ENCODE results near the gene PRKCE. TPM values are rescaled to one million over a fixed set of nuclear protein-coding genes. Genes with fewer than 3 reads are reported as not detected.

The PRKCE gene
- total and polyA plus RNA-seq, 2 experiments from 2014 or later: 9.6 to 11.9 TPM

DNA sequence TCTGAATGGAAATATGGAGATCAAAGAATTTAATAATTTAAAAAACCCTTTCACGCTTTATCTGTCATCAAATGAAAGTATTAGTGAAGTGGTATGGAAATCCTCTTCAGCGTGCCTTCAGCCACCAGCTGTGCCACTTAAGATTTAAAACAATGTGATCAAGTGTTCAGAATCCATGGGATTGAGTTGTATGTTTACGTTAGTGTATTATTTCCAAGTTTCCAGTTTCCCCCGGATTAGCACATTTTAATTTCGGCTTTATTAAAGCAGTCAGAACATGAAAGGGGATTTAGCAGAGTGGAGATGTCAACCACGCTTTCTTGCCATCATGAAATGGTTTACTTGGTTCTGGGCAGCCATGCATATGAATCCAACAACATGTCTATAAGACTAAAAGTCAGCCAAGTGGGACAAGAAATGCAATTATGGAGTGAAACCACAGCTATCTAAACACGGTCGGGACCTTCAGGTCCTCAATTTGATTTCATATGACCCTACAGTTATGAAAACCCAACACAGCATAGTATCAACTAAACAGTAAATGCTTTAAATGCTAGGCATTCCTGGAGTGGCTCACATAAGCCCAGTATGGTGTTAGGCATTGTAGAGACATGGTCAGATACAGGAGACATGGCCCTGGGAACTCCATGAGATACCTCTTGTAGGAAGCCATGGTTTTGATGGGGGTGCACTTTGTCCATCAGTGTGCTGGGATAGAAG lies 420.8 kb downstream of the PRKCE start:
- Histone ChIP-seq H3K4me2 (no peak overlapping the region), H3K4me1 (ENCODE audit: insufficient read depth) (peaks cover 5% of the 10 kb centered on the region), H3K4me3 (no peak overlapping the region), H3K27ac (no peak overlapping the region), H4K20me1 (ENCODE audit: insufficient read depth, poor library complexity, severe bottlenecking) (no peaks in the 10 kb centered on the region), H3K79me2 (no peaks in the 10 kb centered on the region), H3K36me3 (replicated peaks; ENCODE audit: insufficient read depth, low read depth) (no peaks in the 10 kb centered on the region), H3K27me3 (no peaks in the 10 kb centered on the region), H3K9me2 (replicated peaks; ENCODE audit: insufficient read depth) (no peaks in the 10 kb centered on the region), H3K9me3 (ENCODE audit: low read depth) (no peaks in the 10 kb centered on the region), H2AFZ (no peak overlapping the region)
- DNase-seq (ENCODE audit: low spot score): no peak
- TF ChIP-seq EZH2 (IDR thresholded peaks at IDR 0.05; ENCODE audit: borderline replicate concordance) (no peak), EZH2phosphoT487 (IDR thresholded peaks at IDR 0.05; ENCODE audit: low read depth, severe bottlenecking, unreplicated experiment) (no peak)
- TF ChIP-seq, protein P1, sequence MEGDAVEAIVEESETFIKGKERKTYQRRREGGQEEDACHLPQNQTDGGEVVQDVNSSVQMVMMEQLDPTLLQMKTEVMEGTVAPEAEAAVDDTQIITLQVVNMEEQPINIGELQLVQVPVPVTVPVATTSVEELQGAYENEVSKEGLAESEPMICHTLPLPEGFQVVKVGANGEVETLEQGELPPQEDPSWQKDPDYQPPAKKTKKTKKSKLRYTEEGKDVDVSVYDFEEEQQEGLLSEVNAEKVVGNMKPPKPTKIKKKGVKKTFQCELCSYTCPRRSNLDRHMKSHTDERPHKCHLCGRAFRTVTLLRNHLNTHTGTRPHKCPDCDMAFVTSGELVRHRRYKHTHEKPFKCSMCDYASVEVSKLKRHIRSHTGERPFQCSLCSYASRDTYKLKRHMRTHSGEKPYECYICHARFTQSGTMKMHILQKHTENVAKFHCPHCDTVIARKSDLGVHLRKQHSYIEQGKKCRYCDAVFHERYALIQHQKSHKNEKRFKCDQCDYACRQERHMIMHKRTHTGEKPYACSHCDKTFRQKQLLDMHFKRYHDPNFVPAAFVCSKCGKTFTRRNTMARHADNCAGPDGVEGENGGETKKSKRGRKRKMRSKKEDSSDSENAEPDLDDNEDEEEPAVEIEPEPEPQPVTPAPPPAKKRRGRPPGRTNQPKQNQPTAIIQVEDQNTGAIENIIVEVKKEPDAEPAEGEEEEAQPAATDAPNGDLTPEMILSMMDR (IDR thresholded peaks at IDR 0.05; ENCODE audit: poor library complexity): no peak
- WGBS (ENCODE audit: low lambda C conversion rate, missing lambda C conversion rate): 87% methylated on average over 8 of the region's 8 CpGs

DNA sequence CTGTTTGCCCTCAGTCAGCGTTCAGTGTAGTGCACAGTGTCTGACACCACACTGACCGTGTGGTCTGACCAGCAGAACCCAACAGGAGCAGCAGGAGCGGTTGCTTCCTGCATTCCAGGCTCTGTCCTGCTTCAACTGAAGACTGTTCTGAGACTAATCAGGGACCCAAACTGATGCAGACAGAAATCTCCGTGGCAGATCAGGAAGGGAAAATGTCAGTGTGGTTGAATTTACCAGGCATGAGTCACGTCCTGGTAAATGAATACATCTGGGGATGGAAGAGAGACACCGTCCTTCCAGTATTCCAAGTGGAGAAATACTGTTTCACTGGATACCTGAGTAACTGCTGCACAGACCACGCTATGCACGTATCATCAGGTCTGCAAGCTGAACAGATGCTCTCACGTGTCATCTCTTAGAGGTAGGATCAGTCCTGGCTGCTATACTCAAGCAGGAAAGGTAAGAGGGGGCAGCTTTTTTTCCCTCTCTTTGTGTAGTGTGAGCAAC lies 422.1 kb downstream of the PRKCE start:
- Histone ChIP-seq H3K36me3 (replicated peaks; ENCODE audit: insufficient read depth, low read depth) (no peaks in the 10 kb centered on the region), H3K9me3 (ENCODE audit: low read depth) (no peaks in the 10 kb centered on the region), H3K4me1 (ENCODE audit: insufficient read depth) (peaks cover 5% of the 10 kb centered on the region), H3K79me2 (no peaks in the 10 kb centered on the region), H2AFZ (no peak overlapping the region), H3K27me3 (no peaks in the 10 kb centered on the region), H3K9me2 (replicated peaks; ENCODE audit: insufficient read depth) (no peaks in the 10 kb centered on the region), H3K27ac (peak overlapping the region; percentile 63), H3K4me3 (no peak overlapping the region), H3K4me2 (peak overlapping the region; percentile 42), H4K20me1 (ENCODE audit: insufficient read depth, poor library complexity, severe bottlenecking) (no peaks in the 10 kb centered on the region)
- DNase-seq (ENCODE audit: low spot score): peak; percentile 41
- WGBS (ENCODE audit: low lambda C conversion rate, missing lambda C conversion rate): 23% methylated on average over 9 of the region's 9 CpGs
- TF ChIP-seq EZH2 (IDR thresholded peaks at IDR 0.05; ENCODE audit: borderline replicate concordance): no peak
- TF ChIP-seq, protein P1 (IDR thresholded peaks at IDR 0.05; ENCODE audit: poor library complexity): no peak

DNA sequence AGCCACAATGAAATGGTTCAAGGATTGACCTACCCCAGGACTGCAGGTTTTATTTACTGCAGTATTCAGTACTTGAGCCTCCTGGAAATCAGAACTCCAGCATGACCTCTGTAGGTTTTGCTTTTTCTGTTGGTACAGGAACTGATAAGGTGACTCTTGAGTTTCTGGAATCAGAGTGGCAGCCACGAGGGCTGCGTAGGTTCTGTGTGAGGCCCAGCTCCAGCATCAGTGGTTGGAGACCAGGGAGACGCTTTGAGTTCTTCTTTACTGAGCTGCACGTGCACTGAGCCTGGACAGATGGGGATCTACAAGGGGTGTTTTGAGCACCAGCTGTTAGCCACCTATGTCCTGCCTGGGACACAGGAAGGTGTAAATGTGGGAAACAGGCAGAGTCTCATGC lies 423.0 kb downstream of the PRKCE start:
- TF ChIP-seq, protein P1 (IDR thresholded peaks at IDR 0.05; ENCODE audit: poor library complexity): no peak
- no peak for TF ChIP-seq EZH2 (IDR thresholded peaks at IDR 0.05; ENCODE audit: borderline replicate concordance)
- TF ChIP-seq EZH2phosphoT487 (IDR thresholded peaks at IDR 0.05; ENCODE audit: low read depth, severe bottlenecking, unreplicated experiment): no peak
- Histone ChIP-seq H3K4me2 (no peak overlapping the region), H3K27me3 (no peaks in the 10 kb centered on the region), H3K79me2 (no peaks in the 10 kb centered on the region), H3K36me3 (replicated peaks; ENCODE audit: insufficient read depth, low read depth) (no peaks in the 10 kb centered on the region), H3K9me2 (replicated peaks; ENCODE audit: insufficient read depth) (no peaks in the 10 kb centered on the region), H4K20me1 (ENCODE audit: insufficient read depth, poor library complexity, severe bottlenecking) (no peaks in the 10 kb centered on the region), H2AFZ (no peak overlapping the region), H3K27ac (no peak overlapping the region), H3K4me3 (no peak overlapping the region), H3K4me1 (ENCODE audit: insufficient read depth) (peaks cover 5% of the 10 kb centered on the region), H3K9me3 (ENCODE audit: low read depth) (no peaks in the 10 kb centered on the region)
- DNase-seq (ENCODE audit: low spot score): no peak
- 72% methylated on average over 4 of the region's 4 CpGs for WGBS (ENCODE audit: low lambda C conversion rate, missing lambda C conversion rate)
